Activated naive CD4-positive, alpha-beta T cell treated with Interleukin-2 at 50 U/mL for 16 hours (primary cell): ENCODE data around the gene TRIM65.

Source experiments
- DNase-seq: peaks from one replicate; pipeline ENCODE4 v3.0.0-alpha.2; 2020

Gene TRIM65

GRCh38 chr17:75896415-75897159 is at the start of gene TRIM65:
TSS of gene TRIM65 (minus strand) at chr17:75896951. CDS start at chr17:75896937, 14 bp downstream.
- DNase-seq = peak; percentile 81

- no peak for DNase-seq
These were observed 48.5 kb upstream of the TRIM65 start for GRCh38 chr17:75945211-75945610.

GRCh38 chr17:75943491-75943890 is 46.7 kb upstream of the TRIM65 start:
- DNase-seq = no peak

GRCh38 chr17:75942473-75942872 is 45.7 kb upstream of the TRIM65 start:
- DNase-seq = no peak

- no peak for DNase-seq
These were observed 44.7 kb upstream of the TRIM65 start for GRCh38 chr17:75941442-75941819.

- DNase-seq = peak; percentile 90
These were observed 44.1 kb upstream of the TRIM65 start, which contains the start of gene FBF1 for GRCh38 chr17:75940727-75941441. TSS of gene FBF1 (minus strand) at chr17:75941042. CDS start at chr17:75938149, 2,893 bp downstream.

GRCh38 chr17:75937652-75938051 is 40.9 kb upstream of the TRIM65 start:
- no peak for DNase-seq

- DNase-seq = no peak
These were observed 37.1 kb upstream of the TRIM65 start for GRCh38 chr17:75933808-75934207.

- DNase-seq = no peak
These were observed 36.1 kb upstream of the TRIM65 start for GRCh38 chr17:75932852-75933251.

- DNase-seq = no peak
These were observed 34.3 kb upstream of the TRIM65 start for GRCh38 chr17:75931062-75931461.

- DNase-seq = no peak
These were observed 30.7 kb upstream of the TRIM65 start for GRCh38 chr17:75927286-75927922.

- DNase-seq = no peak
These were observed 29.7 kb upstream of the TRIM65 start for GRCh38 chr17:75926456-75926855.

GRCh38 chr17:75925912-75926311 is 29.2 kb upstream of the TRIM65 start:
- DNase-seq = no peak

GRCh38 chr17:75925103-75925502 is 28.4 kb upstream of the TRIM65 start:
- DNase-seq = no peak

GRCh38 chr17:75922963-75923874 is 26.5 kb upstream of the TRIM65 start:
- no peak for DNase-seq

- no peak for DNase-seq
These were observed 25.6 kb upstream of the TRIM65 start for GRCh38 chr17:75922173-75922961.

GRCh38 chr17:75921596-75921995 is 24.8 kb upstream of the TRIM65 start:
- DNase-seq = no peak

GRCh38 chr17:75920045-75920560 is 23.4 kb upstream of the TRIM65 start:
- DNase-seq = no peak

- no peak for DNase-seq
These were observed 22.9 kb upstream of the TRIM65 start for GRCh38 chr17:75919611-75920010.

- DNase-seq = no peak
These were observed 21.2 kb upstream of the TRIM65 start for GRCh38 chr17:75917917-75918445.
